PC-3 (cell line): ENCODE results near the gene C2.
"Not testable (repeated sequence)": the region's sequence is repeated elsewhere in the genome, so short reads cannot be mapped to it uniquely, and the experiment has no call there.

Experiments
- CTCF ChIP-seq: fragments of 300-600 bp; sonication (generic); conservative IDR thresholded peaks from 2 replicates; pipeline ENCODE4 v1.5.1; 2017; ENCODE audit warnings: antibody characterized with exemption, low read depth, mild to moderate bottlenecking, low read length
- EZH2 ChIP-seq: fragments of 300-600 bp; sonication (generic); IDR thresholded peaks from one replicate; pipeline ENCODE4 v1.6.1; 2017; ENCODE audit warnings: antibody characterized with exemption, mild to moderate bottlenecking, low read length; ENCODE audit not compliant: unreplicated experiment

DNA sequence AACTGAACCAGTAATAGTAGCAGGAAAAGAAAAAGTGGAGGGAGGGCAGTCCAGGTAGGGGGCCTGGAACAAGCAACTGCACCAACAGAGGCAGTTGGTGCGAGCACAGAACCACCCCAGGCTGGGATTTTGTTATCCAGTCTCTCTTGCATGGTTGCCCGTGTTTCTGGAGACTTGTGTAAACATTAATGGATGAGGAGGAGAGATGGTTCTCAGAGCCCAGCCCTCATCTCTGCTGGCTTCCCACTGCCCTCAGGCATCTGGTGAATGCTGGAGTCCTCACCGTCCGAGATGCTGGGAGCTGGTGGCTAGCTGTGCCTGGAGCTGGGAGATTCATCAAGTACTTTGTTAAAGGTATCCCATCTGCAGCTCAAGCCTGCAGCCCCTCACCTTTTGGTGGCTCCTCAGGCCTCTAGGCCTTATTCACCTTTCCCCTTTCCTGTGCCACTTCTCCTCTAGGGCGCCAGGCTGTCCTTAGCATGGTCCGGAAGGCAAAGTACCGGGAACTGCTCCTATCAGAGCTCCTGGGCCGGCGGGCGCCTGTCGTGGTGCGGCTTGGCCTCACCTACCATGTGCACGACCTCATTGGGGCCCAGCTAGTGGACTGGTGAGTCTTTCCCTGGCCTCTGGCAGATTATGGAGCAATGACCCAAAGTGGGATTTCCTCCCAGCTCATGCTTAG lies 52.8 kb downstream of the C2 start:
- not testable (repeated sequence) for TF ChIP-seq CTCF, EZH2
